ENCODE data around the gene SRMS.
"Not testable (repeated sequence)": the region's sequence is repeated elsewhere in the genome, so short reads cannot be mapped to it uniquely, and the experiment has no call there.

SRMS gene

GRCh38 chr20:63578224-63579016 is 30.9 kb upstream of the SRMS start:
- DNase-seq = no peak

- DNase-seq = no peak
Measured at GRCh38 chr20:63577317-63577894, 29.9 kb upstream of the SRMS start.

GRCh38 chr20:63576311-63576710 is 28.8 kb upstream of the SRMS start:
- no peak for DNase-seq

GRCh38 chr20:63574829-63575743 is 27.5 kb upstream of the SRMS start:
- DNase-seq = no peak

- no peak for DNase-seq
Measured at GRCh38 chr20:63574156-63574828, 26.7 kb upstream of the SRMS start, which contains the start of gene HELZ2. HELZ2 (minus strand) TSS chr20:63574239; CDS start chr20:63572385, 1,854 bp downstream.

- DNase-seq = no peak
Measured at GRCh38 chr20:63573647-63574131, 26.1 kb upstream of the SRMS start.

- no peak for DNase-seq
Measured at GRCh38 chr20:63572788-63573646, 25.5 kb upstream of the SRMS start.

GRCh38 chr20:63572071-63572787 is 24.7 kb upstream of the SRMS start:
- no peak for DNase-seq

- DNase-seq = not testable (repeated sequence)
Measured at GRCh38 chr20:63571087-63571478, 23.5 kb upstream of the SRMS start.

- no peak for DNase-seq
Measured at GRCh38 chr20:63570281-63571086, 22.9 kb upstream of the SRMS start.

- DNase-seq = no peak
Measured at GRCh38 chr20:63568986-63569949, 21.7 kb upstream of the SRMS start.

- no peak for DNase-seq
Measured at GRCh38 chr20:63568170-63568981, 20.8 kb upstream of the SRMS start.

- DNase-seq = no peak
Measured at GRCh38 chr20:63567386-63568169, 20.0 kb upstream of the SRMS start.

- no peak for DNase-seq
Measured at GRCh38 chr20:63567136-63567385, 19.5 kb upstream of the SRMS start.

- no peak for DNase-seq
Measured at GRCh38 chr20:63566395-63567135, 19.0 kb upstream of the SRMS start.

- DNase-seq = no peak
Measured at GRCh38 chr20:63565699-63566335, 18.3 kb upstream of the SRMS start.

All from NCI-H1436 treated with DMSO at 0.1 percent for 48 hours (cell line).